Fibroblast of pulmonary artery (primary cell): ENCODE results near the gene THAP7.

Source experiments
- DNase-seq: peaks from one replicate; pipeline ENCODE4 v3.0.0-alpha.2; 2010; ENCODE audit warnings: low read depth
- H3K4me3 ChIP-seq: replicated peaks from 2 replicates; pipeline ENCODE4 v1.5.1; 2011; ENCODE audit warnings: low read depth, mild to moderate bottlenecking, control low read depth, low read length, moderate library complexity
- TF ChIP-seq, protein P1 (sequence below): IDR thresholded peaks from 2 replicates; pipeline ENCODE4 v1.5.1; 2011; ENCODE audit warnings: mild to moderate bottlenecking, control low read depth, low read length, inconsistent platforms; ENCODE audit errors: missing control alignments

Gene THAP7

DNA sequence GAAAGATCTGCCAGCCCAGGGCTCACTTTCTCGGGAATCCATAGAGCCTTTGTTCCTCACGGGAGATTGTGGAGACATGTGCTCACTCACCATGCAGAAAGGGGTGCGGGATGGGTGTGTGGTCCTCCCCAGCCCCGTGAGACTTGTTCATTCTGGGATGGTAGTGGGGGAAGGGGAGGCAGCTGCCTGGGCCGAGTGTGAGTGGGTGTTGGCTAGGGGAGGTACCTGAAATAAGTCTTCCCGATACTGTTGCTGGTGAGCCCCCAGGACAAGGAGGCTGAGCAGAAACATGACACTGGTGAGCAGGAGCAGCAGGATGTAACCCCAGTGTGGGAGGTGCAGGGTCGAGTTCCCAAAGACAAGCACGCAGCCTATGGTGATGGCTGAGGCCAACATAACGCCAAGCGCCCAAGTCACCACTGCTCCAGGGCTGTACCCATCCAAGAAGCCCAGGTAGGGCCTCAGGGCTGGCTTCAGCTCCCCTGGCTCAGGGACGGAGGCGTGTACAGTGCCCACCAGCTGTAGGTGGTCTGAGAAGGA, 27.6 kb upstream of the THAP7 start:
- no peak for DNase-seq
- no peak overlapping the region for H3K4me3 ChIP-seq
- TF ChIP-seq, protein P1, sequence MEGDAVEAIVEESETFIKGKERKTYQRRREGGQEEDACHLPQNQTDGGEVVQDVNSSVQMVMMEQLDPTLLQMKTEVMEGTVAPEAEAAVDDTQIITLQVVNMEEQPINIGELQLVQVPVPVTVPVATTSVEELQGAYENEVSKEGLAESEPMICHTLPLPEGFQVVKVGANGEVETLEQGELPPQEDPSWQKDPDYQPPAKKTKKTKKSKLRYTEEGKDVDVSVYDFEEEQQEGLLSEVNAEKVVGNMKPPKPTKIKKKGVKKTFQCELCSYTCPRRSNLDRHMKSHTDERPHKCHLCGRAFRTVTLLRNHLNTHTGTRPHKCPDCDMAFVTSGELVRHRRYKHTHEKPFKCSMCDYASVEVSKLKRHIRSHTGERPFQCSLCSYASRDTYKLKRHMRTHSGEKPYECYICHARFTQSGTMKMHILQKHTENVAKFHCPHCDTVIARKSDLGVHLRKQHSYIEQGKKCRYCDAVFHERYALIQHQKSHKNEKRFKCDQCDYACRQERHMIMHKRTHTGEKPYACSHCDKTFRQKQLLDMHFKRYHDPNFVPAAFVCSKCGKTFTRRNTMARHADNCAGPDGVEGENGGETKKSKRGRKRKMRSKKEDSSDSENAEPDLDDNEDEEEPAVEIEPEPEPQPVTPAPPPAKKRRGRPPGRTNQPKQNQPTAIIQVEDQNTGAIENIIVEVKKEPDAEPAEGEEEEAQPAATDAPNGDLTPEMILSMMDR, result no peak

DNA sequence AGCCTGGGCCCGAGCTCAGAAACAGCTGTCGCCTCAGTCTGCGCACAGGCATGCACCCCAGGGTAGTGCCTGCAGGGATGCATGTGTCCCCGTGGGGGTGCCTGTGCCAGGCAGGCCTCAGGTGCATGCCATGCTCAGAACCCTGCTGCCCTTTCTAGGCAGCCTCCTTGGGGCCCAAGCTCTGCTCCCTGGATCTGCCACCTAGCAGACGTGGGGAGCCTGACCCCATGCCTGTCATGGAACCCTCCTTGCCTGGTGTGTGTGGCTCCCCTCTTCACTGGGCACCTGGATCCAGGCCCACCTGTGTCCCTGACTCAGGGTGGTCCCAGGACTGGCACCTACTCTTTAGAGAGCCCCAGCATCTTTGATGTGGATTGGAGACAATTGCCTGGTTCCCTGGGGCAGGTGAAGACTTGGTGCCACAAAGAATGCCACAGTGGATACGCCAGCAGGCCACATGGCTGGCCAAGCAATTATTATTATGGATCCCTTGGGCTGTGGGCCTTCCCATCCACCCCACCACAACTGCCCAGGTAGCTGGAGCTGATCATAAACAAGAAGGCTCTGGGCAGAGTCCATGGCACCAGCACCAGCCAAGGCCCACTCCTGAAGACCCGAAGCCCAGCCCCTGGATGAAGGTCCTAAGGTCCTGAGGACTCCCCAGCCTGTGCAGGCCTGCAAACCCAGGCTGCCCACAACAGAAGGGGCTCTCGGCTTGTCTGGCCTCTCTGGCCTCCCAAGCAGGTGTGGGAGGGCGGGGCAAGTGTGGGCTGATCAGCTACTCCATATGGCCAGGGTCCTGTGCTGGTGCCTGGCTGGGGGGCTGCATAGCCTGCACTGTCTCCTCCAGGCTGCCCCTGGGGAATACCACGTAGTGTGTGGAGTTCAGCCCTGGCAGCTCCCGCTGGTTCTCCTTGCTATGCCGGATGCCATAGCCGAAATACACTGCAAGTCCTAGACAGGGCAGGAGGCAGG, 26.6 kb upstream of the THAP7 start:
- DNase-seq, result no peak
- no peak overlapping the region for H3K4me3 ChIP-seq
- TF ChIP-seq, protein P1, result no peak

DNA sequence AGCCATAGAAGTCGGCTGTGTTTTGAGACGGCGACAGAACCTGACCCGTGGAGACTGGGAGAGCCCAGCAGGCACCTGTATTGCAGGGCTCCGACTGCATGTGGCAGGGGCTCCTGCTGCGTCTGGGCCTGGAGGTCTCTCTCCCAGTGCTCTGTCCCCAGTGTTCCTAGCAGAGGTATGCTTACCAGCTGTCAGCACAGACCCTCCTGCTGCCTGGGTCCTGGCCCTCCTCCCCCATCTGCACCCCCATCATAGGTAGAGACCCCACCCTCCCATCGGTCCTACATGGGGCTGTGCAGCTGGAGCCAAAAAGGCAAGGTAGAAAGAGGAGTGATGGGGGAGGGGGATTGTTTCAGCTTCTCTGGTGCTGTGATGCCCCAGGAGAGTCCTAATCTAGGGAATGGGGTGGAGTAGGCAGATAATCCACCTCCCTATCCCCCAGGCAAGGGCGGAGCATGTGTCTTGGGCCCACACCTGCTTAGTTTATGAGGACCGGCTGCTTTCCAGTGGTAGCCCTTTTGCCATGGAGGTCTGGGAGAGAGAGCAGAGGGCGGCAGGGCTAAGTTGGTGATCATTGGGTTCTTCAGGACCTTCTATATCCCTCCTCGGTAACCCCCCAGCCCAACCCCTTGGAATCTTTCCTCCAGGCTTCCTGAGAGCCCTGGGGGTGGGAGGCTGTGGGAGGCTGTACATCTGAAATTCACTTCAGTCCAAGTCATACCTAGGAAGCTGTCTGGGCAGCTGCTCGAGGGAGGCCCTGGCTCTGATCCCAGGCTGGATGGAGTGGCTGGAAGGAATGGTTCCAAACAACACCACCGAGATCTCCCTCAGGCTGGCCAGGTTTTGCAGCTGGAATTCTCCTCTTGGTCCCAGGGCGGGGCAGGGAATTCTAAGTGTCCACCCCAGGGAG, 25.1 kb upstream of the THAP7 start:
- DNase-seq, result peak; percentile 67
- TF ChIP-seq, protein P1, result no peak

DNA sequence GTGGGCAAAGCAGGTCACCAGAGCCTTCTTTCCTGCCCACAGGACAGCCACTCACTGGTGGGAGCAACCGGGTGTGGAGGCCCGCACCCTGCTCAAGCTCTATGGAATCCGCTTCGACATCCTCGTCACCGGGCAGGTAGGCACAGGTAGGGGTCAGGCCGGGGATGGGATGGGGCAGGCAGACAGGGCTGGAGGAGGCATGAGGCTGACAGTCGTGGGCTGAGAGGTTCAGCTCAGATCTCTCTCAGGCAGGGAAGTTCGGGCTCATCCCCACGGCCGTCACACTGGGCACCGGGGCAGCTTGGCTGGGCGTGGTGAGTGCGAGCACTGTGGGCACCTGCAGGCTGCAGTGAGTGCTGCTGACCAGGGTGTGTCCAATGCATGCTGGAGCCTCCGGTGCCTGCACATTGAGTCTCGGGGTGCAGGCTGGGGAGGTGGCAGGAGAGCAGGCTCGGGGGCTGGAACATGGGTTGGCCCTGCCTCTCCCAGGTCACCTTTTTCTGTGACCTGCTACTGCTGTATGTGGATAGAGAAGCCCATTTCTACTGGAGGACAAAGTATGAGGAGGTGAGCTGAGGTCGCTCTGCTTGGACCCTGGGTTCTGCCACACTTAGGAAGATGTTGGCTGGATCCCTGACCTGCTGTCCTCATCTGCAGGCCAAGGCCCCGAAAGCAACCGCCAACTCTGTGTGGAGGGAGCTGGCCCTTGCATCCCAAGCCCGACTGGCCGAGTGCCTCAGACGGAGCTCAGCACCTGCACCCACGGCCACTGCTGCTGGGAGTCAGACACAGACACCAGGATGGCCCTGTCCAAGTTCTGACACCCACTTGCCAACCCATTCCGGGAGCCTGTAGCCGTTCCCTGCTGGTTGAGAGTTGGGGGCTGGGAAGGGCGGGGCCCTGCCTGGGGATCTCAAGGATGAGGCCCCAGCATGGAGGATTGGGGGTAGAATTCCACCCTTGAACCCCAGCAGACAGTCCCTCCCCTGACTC, 24.1 kb upstream of the THAP7 start:
- DNase-seq, result no peak
- TF ChIP-seq, protein P1, result no peak
- no peak overlapping the region for H3K4me3 ChIP-seq

More for the DNA sequence above, 25.1 kb upstream of the THAP7 start:
- H3K4me3 ChIP-seq, result no peak overlapping the region

DNA sequence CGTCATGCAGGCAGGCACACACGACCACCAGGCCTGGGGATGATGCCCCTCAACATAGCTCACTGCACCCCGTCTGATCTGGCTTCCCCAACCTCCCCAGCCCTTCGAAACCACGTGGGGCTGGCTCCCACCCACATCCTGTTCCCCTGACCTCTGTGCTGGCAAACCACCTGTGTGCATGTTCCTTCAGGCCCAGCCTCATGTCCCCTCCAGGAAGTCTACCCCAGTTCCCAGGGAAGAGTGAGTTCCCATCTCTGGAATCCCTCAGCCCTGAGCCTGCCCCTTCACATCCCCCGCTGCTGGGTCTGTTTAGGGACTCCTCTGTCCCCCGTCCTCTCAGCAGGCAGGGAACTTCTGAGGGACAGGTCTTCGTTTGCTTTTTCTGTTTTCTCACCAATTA, 23.3 kb upstream of the THAP7 start:
- DNase-seq, result no peak
- TF ChIP-seq, protein P1, result no peak
- H3K4me3 ChIP-seq, result no peak overlapping the region
